PFSK-1 (cell line): ENCODE results near the gene TBC1D24.

Experiments
- FOXP2 ChIP-seq: optimal IDR thresholded peaks from 2 replicates; pipeline ENCODE3; 2011; ENCODE audit warnings: borderline replicate concordance, control low read depth, inconsistent platforms; ENCODE audit not compliant: insufficient read depth; ENCODE audit errors: extremely low read length, extremely low read depth
- POLR2AphosphoS5 ChIP-seq: IDR thresholded peaks from 2 replicates; pipeline ENCODE4 v1.6.1; 2012; ENCODE audit warnings: low read depth, mild to moderate bottlenecking, control low read depth, low read length, moderate library complexity
- REST ChIP-seq, 2 experiments: IDR thresholded peaks; 2 replicates each; pipeline versions ENCODE4 v1.6.1 to v1.8.0; 2011 to 2012; ENCODE audit warnings: low read depth in 2 of 2, low read length in 2 of 2, control low read depth in 1 of 2, inconsistent platforms in 1 of 2, mild to moderate bottlenecking in 1 of 2, moderate library complexity in 1 of 2; ENCODE audit not compliant: insufficient read depth in 1 of 2
- SIN3A ChIP-seq: IDR thresholded peaks from 2 replicates; pipeline ENCODE4 v1.6.1; 2012; ENCODE audit warnings: mild to moderate bottlenecking, low read length, moderate library complexity, borderline replicate concordance; ENCODE audit not compliant: insufficient read depth
- TAF1 ChIP-seq: IDR thresholded peaks from 2 replicates; pipeline ENCODE4 v1.6.1; 2012; ENCODE audit warnings: low read length, control low read depth, borderline replicate concordance; ENCODE audit not compliant: insufficient read depth

- TF ChIP-seq REST (IDR thresholded peaks at IDR 0.05; ENCODE audit: insufficient read depth in 1 of 2, low read depth in 2 of 2, low read length in 2 of 2), result no peak
- no peak for TF ChIP-seq POLR2AphosphoS5
- TF ChIP-seq FOXP2, result no peak
- no peak for TF ChIP-seq SIN3A
- TF ChIP-seq TAF1, result no peak
Measured at GRCh38 chr16:2487903-2488531, 13.1 kb downstream of the TBC1D24 start.
